Kidney (tissue), 14 donors: ENCODE data around the gene NFYA. TPM values are rescaled to one million over a fixed set of nuclear protein-coding genes. Genes with fewer than 3 reads are reported as not detected.

Experiments used
- DNase-seq, 5 donors: peaks; one replicate each; pipeline ENCODE4 v3.0.0-alpha.2; 2013 to 2020
- FAIRE-seq: peaks from 2 replicates; lab custom pipeline; 2012; peaks lifted over from hg19 to GRCh38; lab: Jason Lieb, UNC
- H3K27ac ChIP-seq, 2 donors: one replicate each; pipeline ENCODE4 v1.7.0; 2013; ENCODE audit warnings: low read depth in 2 of 2, low read length in 2 of 2, inconsistent platforms in 1 of 2
- H3K27me3 ChIP-seq: one replicate; pipeline ENCODE4 v1.7.1; 2013; ENCODE audit warnings: low read length, inconsistent platforms; ENCODE audit not compliant: control insufficient read depth, insufficient read depth
- H3K36me3 ChIP-seq, 3 donors: one replicate each; pipeline versions ENCODE4 v1.7.0 to v1.7.1; 2013; ENCODE audit warnings: low read length in 3 of 3, control low read depth in 1 of 3, inconsistent platforms in 1 of 3; ENCODE audit not compliant: insufficient read depth in 3 of 3, control insufficient read depth in 2 of 3
- H3K4me1 ChIP-seq, 3 donors: one replicate each; pipeline versions ENCODE4 v1.7.0 to v1.7.1; 2013; ENCODE audit warnings: low read length in 3 of 3, inconsistent platforms in 1 of 3, low read depth in 1 of 3; ENCODE audit not compliant: control insufficient read depth in 2 of 3, insufficient read depth in 2 of 3
- H3K4me3 ChIP-seq, 3 donors: one replicate each; pipeline versions ENCODE4 v1.7.0 to v1.8.1; 2013; ENCODE audit warnings: low read length in 3 of 3, control low read depth in 1 of 3, inconsistent platforms in 1 of 3
- H3K9ac ChIP-seq, 3 donors: one replicate each; pipeline versions ENCODE4 v1.7.0 to v1.7.1; 2013; ENCODE audit warnings: low read length in 3 of 3, control low read depth in 1 of 3, inconsistent platforms in 1 of 3
- H3K9me3 ChIP-seq, 3 donors: one replicate each; pipeline versions ENCODE4 v1.7.0 to v1.7.1; 2013; ENCODE audit warnings: low read length in 3 of 3, control low read depth in 1 of 3, inconsistent platforms in 1 of 3; ENCODE audit not compliant: control insufficient read depth in 2 of 3, insufficient read depth in 1 of 3
- CTCF ChIP-seq: IDR thresholded peaks from 3 replicates; pipeline ENCODE4 v1.5.1; 2012; ENCODE audit warnings: mild to moderate bottlenecking, moderate library complexity, borderline replicate concordance; ENCODE audit not compliant: insufficient read depth; ENCODE audit errors: extremely low read depth
- intact Hi-C: fragments of 100-400 bp; cut with DNase I; formaldehyde crosslinking; loops from one replicate; pipeline ENCODE4 v1.11.1; 2022
- polyA plus RNA-seq: library from polyadenylated mRNA; stranded (reverse); fragments of 350-450 nt; fragmentation: Illumina TruSeq; extraction: RNeasy Lipid Tissue Mini Kit (QIAGEN cat#74804); gene quantifications from one replicate; pipeline ENCODE4 v1.2.3, GENCODE V29; 2014; ENCODE audit warnings: low read depth, low replicate concordance; ENCODE audit not compliant: insufficient read depth
- total RNA-seq: library from RNA; stranded (reverse); fragmentation: NEBNext Ultra II Directional; extraction: Animal tissue kit (Norgen Biotek cat#: 25700); gene quantifications from one replicate; pipeline ENCODE4 v1.2.1, GENCODE V29; 2021
- donor health status: control.
- donor health status: control.
- donor health status: control.
- donor health status: control.
- donor health status: control.
- donor health status: DM: yes; HTN: yes; CAD: no.
- donor health status: Normal renal cell carcinoma (clear cell type).

The NFYA gene
- total and polyA plus RNA-seq, 2 donors from 2014 or later: 6.4 to 22.5 TPM

DNA sequence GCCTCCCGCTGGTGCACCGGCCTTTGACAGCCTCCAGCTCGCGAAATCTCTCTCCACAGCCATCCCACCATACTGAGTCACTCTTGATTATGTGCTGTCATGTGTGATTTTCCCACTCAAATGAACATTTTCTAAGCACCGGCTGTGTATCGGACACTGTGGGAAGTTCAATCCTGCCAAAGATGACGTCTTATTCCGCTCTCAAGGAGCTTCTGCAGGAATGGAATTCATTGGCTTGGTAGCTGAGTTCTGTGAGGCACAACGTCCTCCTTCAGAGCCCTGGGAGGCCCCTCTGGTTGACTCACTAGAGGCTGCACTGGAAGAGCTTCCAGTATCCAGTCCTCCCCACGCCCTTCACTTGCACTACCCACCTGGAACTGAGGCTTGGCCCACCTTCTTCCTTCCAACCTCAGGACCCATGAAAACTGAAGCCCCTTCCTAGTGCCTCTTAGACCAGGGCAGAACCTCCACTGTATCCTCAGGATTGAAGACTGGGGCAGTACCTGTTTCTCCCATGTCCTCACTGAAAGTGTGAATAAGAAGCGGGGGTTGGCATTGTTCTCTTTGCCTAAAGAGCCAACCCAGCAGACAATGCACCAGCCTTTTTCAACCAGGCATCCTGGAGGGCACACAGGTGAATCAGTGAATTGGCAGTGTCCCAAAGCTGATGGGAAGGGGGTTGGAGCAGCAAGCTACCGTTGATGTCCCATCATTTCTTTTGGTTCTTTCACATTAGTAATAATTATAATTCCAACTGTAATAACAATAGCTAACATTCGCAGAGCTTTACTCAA is 35.5 kb upstream of the NFYA start:
- no peaks in the 10 kb centered on the region for H3K27me3 ChIP-seq
- H3K27ac ChIP-seq: peak overlapping the region; percentile 38 to 77
- intact Hi-C loops: no loop called here
- peak overlapping the region in 2 of 3 donors; percentile 65 to 72 for H3K4me3 ChIP-seq
- no peak for TF ChIP-seq CTCF
- peaks cover 0 to 21% (median 6%) of the 10 kb centered on the region in 3 donors for H3K4me1 ChIP-seq
- peaks cover 0 to 8% (median 7%) of the 10 kb centered on the region in 3 donors for H3K36me3 ChIP-seq
- H3K9me3 ChIP-seq: no peaks in the 10 kb centered on the region
- H3K9ac ChIP-seq: peak overlapping the region in 1 of 3 donors; percentile 41
- no peak for DNase-seq
- FAIRE-seq: no peak

DNA sequence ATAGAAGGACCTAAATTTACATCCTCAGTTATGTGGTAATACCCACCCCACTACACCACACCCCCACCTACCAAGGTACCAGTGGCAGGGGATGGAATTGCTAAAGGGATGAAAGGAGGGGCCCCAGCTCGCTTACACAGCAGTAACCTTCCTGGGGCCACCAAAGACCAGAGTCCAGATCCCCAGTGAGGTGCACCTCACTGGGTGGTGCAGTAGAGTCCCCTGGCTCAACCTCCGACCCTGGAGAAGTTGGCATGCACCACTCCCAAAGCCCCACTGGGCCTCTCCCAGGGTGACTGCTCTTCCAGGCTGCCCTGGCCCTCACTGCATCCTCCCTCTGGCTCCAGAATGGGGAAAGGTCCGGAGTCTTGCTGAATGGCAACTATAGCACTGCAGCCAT is 34.6 kb upstream of the NFYA start:
- TF ChIP-seq CTCF: no peak
- FAIRE-seq (no peak), DNase-seq (no peak)
- H3K9me3 ChIP-seq: no peaks in the 10 kb centered on the region
- H3K4me3 ChIP-seq: peak overlapping the region in 2 of 3 donors; percentile 65 to 72
- intact Hi-C loops: no loop called here
- H3K9ac ChIP-seq: peak overlapping the region in 1 of 3 donors; percentile 57
- H3K4me1 ChIP-seq: peaks cover 0 to 21% (median 6%) of the 10 kb centered on the region in 3 donors
- no peaks in the 10 kb centered on the region for H3K27me3 ChIP-seq
- H3K36me3 ChIP-seq: peaks cover 0 to 6% (median 4%) of the 10 kb centered on the region in 3 donors
- H3K27ac ChIP-seq: peak overlapping the region; percentile 77 to 86

- no peaks in the 10 kb centered on the region for H3K36me3 ChIP-seq
- no peaks in the 10 kb centered on the region for H3K9me3 ChIP-seq
- intact Hi-C loops: no loop called here
- no peak for FAIRE-seq
- peak within 1 kb of the TSS in 2 of 3 donors; percentile 43 to 57 for H3K9ac ChIP-seq
- peaks cover 0 to 21% (median 6%) of the 10 kb centered on the region in 3 donors for H3K4me1 ChIP-seq
- peak; percentile 64 for TF ChIP-seq CTCF
- peak within 1 kb of the TSS in 2 of 3 donors; percentile 65 to 72 for H3K4me3 ChIP-seq
- no peaks in the 10 kb centered on the region for H3K27me3 ChIP-seq
- peak within 1 kb of the TSS; percentile 86 to 91 for H3K27ac ChIP-seq
- peak in 4 of 5 donors; percentile 41 to 91 (median 48) for DNase-seq
These were observed 33.4 kb upstream of the NFYA start, which contains the start of gene UNC5CL for GRCh38 chr6:41039060-41039998. TSS of gene UNC5CL (minus strand) at chr6:41039221. CDS start at chr6:41035074, 4,147 bp downstream.
